Measurements from ENCODE around the gene ZNF804B. TPM values are rescaled to one million over a fixed set of nuclear protein-coding genes. Genes with fewer than 3 reads are reported as not detected.

ZNF804B gene
- total and polyA plus RNA-seq, 9 of the 15 experiments (the other 6 are each of a cell fraction or from before 2014, with no cell fraction given): 0.04 to 0.22 (median 0.09) TPM; not detected in 6

GRCh38 chr7:89183712-89184111 is 424.2 kb downstream of the ZNF804B start:
- ChIA-PET CTCF (ENCODE audit: low intra/inter-chr PET ratio) (no interaction called here), POLR2A (no interaction called here)
- no peak for TF ChIP-seq MEF2D (tag; conservative IDR thresholded peaks at IDR 0.05; ENCODE audit: low read depth)
- no peak for TF ChIP-seq NR4A1 (CRISPR knock-in tag; IDR thresholded peaks at IDR 0.05)
- TF ChIP-seq NR4A1 (tag; IDR thresholded peaks at IDR 0.05): no peak
- TF ChIP-seq ELK3 (CRISPR knock-in tag; IDR thresholded peaks at IDR 0.05): no peak
- no peak for TF ChIP-seq CREB1 (IDR thresholded peaks at IDR 0.05)
- TF ChIP-seq CREB1 (CRISPR knock-in tag; IDR thresholded peaks at IDR 0.05): no peak
- TF ChIP-seq IRF2 (CRISPR knock-in tag; IDR thresholded peaks at IDR 0.05): no peak
- no peak for TF ChIP-seq ZNF57 (CRISPR knock-in tag; IDR thresholded peaks at IDR 0.05)
- TF ChIP-seq GTF2E2 (tag; IDR thresholded peaks at IDR 0.05): no peak
- no peak for TF ChIP-seq CBX5 (IDR thresholded peaks at IDR 0.05; ENCODE audit: borderline replicate concordance, low read depth)
- TF ChIP-seq HSF4 (CRISPR knock-in tag; IDR thresholded peaks at IDR 0.05; ENCODE audit: borderline replicate concordance): no peak
- no peak overlapping the region for H3K4me3 ChIP-seq
- no peaks in the 10 kb centered on the region for H3K4me1 ChIP-seq (replicated peaks in 1 of 2; ENCODE audit: control insufficient read depth in 2 of 2, insufficient read depth in 2 of 2, low read length in 2 of 2)
- H2AFZ ChIP-seq (ENCODE audit: low read depth, low read length): no peak overlapping the region
- DNase-seq (ENCODE audit: extremely low read depth in 1 of 4, low spot score in 3 of 4): no peak
- H3K36me3 ChIP-seq (ENCODE audit: control insufficient read depth, insufficient read depth, low read length): no peaks in the 10 kb centered on the region
- no peak for ATAC-seq
- intact Hi-C loops (cut with micrococcal nuclease): no loop called here
- no peak for FAIRE-seq
- H4K20me1 ChIP-seq (replicated peaks; ENCODE audit: control insufficient read depth, insufficient read depth, low read length): no peaks in the 10 kb centered on the region
- H3K9me1 ChIP-seq (ENCODE audit: control insufficient read depth, insufficient read depth, low read length): no peaks in the 10 kb centered on the region
- peaks cover 1% of the 10 kb centered on the region for H3K9me3 ChIP-seq (replicated peaks; ENCODE audit: control insufficient read depth, insufficient read depth, low read depth, low read length)
- no TSS peak for BruUV-seq (replicated peaks)
- H3K4me2 ChIP-seq (ENCODE audit: insufficient read depth, low read length): no peak overlapping the region
- H3K27me3 ChIP-seq (ENCODE audit: control insufficient read depth in 2 of 2, insufficient read depth in 2 of 2, low read length in 2 of 2): no peaks in the 10 kb centered on the region
- no peak overlapping the region for H3K9ac ChIP-seq (ENCODE audit: insufficient read depth in 1 of 2, low read depth in 2 of 2, low read length in 2 of 2)
- no peaks in the 10 kb centered on the region for H3K79me2 ChIP-seq (ENCODE audit: control insufficient read depth, insufficient read depth, low read length)
- whole genome bisulfite sequencing (ENCODE audit: insufficient coverage, low coverage, missing lambda C conversion rate): 1% methylated on average over 5 of the region's 5 CpGs
- in situ Hi-C loops (cut with MboI): no loop called here
- H3K27ac ChIP-seq (ENCODE audit: extremely low read depth, low read depth, low read length): no peak overlapping the region

Data from K562 (cell line).